Stimulated activated CD4-positive, alpha-beta T cell treated with anti-CD3 and anti-CD28 coated beads, TNF-alpha, amount 100 ng/mL, for 4 hours (primary cell): ENCODE data around the gene PCNX2.
"Not testable (repeated sequence)": the region's sequence is repeated elsewhere in the genome, so short reads cannot be mapped to it uniquely, and the experiment has no call there.

Experiments
- DNase-seq, 3 experiments: peaks; one replicate each; pipeline ENCODE4 v3.0.0-alpha.2; 2020; ENCODE audit warnings: low read depth in 3 of 3

Gene PCNX2

DNA sequence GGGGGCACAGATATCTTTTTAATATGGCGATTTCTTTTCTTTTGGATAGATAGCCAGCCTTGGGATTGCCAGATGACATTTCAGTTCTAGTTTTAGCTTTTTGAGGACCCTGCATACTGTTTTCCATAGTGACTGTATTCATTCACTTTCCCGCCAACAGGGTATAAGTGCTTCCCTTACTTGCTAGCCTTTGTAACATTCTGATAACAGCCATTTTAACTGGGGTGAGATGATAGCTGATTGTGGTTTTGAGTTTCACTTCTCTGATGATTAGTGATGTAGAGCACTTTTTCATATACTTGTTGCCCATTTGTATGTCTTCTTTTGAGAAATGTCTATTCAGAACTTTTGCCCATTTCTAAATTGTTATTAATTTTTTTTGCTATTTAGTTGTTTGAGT lies 193.2 kb downstream of the PCNX2 start:
- no peak for DNase-seq

GRCh38 chr1:233097959-233098580 lies 197.5 kb downstream of the PCNX2 start:
- DNase-seq = no peak

DNA sequence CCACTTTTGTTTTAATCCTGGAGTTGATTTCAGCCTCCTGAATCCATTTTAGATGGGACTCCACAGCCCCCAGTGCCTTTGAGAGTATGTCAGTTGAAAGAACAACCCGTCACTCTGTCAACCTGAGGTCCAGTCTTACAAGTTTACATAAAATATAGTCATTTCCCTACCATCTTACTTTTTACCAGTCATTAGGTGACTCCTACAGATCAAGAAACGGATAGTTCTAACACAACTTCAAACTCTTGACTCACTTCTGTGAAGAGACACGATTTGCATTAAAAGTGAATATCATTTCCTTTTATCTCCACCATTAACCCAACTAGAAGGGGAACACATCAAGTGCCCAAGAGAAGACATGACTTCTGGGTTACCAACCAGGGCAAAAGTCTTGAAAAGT lies 198.0 kb downstream of the PCNX2 start:
- DNase-seq = no peak

DNA sequence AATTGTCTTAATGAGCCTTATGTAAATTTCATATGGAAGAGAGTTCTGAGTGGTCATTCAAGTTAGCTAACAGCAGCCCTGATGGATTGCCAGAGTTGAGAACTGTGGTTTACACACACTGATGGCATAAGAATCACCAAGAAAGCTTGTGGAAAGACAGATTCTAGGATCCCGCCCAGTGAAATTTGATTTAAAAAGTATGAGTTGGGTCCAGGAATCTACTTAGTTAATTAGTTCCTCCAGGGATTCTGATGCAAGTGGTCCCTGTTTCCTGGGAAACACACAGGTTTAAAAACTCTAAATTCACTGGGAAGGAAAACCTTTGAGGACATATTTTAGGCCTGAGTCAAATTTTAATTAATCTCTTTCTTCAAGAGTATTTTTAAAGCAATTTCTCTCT lies 200.8 kb downstream of the PCNX2 start:
- DNase-seq = no peak

DNA sequence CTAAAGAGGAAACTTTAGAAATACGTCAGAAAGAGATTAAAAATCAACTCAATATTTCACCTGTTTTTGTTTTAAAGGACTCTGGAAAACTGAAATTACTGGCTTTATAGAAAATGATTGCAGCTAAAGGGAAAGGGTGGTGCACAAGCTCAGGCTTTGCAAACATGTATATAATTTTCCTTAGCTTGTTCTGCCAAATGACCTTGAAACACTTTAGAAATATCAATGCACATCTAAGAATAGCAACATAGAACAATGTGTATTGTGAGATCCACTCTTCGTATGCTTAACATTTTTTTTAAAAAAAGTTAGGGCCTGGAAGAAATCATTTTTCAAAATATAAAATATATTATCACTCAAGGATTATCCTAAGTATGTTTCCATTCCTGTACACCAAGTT lies 201.3 kb downstream of the PCNX2 start:
- no peak for DNase-seq

GRCh38 chr1:233090746-233091494 lies 204.6 kb downstream of the PCNX2 start:
- DNase-seq = no peak

DNA sequence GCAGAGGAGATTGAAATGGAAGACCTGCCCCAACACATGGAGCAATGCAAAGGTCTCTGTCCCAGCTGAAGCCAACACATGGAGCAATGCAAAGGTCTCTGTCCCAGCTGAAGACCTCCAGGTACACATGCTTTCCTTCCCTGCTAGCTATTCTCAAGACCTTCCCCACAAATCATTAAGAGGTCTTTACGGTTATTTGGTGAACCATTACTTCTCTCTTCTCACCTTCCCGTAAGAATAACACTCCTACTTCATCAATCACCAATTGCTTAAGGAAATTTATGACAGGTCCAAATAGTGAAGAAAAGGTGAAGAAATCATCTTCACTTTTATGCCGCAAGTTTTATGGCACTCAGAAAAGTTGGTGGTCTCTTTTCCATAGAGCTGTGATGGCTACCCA lies 206.3 kb downstream of the PCNX2 start:
- no peak for DNase-seq

GRCh38 chr1:233088613-233089012 lies 206.9 kb downstream of the PCNX2 start:
- DNase-seq = no peak

- no peak for DNase-seq
These were observed 208.3 kb downstream of the PCNX2 start for GRCh38 chr1:233086961-233087881.

GRCh38 chr1:233085566-233085965 lies 210.0 kb downstream of the PCNX2 start:
- DNase-seq = no peak

DNA sequence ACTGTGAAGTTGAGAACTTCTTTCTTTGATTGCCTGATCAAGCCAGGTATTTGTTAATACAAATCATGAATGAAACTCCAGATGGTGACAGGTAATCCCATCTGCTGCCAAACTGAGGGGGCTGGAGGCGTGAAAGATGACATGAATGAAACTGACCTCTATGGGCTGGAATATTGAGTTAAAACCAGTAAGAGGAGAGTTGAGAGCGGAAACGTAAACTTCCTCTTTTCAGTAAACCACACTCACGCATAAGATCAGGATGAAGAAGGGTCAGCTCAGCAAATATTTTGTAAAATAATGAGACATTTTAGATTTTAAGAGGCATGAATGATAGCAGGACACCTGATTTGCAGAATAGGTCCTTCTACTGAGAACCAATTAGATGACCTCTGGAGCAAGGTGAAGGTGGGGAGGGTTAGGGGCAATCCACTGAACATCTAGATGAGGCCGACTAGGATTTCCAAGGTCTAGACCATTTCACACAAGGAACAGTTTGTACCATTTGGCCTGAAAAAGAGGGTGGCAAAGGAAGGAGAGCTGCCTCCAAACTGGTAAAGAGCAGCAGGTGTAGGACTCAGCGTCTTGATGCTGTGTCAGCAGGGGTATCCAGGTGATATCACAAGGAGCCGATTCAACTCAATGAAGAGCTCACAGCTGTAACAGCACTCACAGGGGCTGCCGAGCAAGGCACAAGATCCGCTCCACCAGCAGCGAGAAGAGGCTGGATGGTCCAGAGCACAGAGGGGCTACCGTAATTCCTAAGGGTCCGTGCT lies 212.6 kb downstream of the PCNX2 start:
- DNase-seq = no peak

DNA sequence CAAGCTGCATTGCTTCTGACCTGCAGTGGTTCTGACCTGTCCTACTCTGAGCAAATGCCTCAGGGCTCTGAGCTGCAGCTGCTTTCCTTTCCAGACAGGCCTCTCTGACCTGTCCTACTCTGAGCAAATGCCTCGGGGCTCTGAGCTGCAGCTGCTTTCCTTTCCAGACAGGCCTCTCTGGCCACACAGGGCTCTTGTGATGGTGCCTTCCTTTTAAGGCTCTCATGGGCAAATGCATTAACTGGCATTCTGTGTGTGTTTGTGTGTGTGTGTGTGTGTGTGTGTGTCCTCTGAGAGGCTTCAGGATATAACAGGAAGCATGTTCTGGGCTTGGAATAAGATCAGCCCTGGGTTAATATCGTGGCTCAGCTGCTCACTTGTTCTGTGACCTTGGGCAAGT lies 213.8 kb downstream of the PCNX2 start:
- DNase-seq = no peak

GRCh38 chr1:233080827-233081226 lies 214.7 kb downstream of the PCNX2 start:
- not testable (repeated sequence) for DNase-seq

DNA sequence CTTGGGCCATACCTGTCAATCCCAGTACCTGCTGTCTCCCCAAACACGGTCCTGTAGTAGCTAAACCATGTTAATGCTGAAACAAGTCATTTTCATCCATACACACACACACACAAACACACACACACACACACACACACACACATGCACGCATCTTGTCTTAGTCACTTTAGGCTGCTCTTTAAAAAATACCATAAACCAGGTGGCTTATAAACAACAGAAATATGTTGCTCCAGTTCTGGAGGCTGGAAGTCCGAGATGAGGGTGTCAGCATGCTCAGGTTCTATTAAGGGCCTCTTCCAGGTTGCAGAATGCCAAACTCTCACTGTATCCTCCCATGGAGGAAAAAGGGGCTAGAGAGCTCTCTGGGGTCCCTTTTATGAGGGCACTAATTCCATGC lies 215.2 kb downstream of the PCNX2 start:
- DNase-seq = no peak

GRCh38 chr1:233079574-233079973 lies 216.0 kb downstream of the PCNX2 start:
- DNase-seq = no peak

GRCh38 chr1:233078396-233078795 lies 217.1 kb downstream of the PCNX2 start:
- no peak for DNase-seq

- no peak for DNase-seq
These were observed 219.6 kb downstream of the PCNX2 start for GRCh38 chr1:233075915-233076295.

GRCh38 chr1:233066087-233066486 lies 229.4 kb downstream of the PCNX2 start:
- DNase-seq = no peak

GRCh38 chr1:233065685-233066084 lies 229.8 kb downstream of the PCNX2 start:
- DNase-seq = no peak

GRCh38 chr1:233064988-233065387 lies 230.5 kb downstream of the PCNX2 start:
- no peak for DNase-seq

DNA sequence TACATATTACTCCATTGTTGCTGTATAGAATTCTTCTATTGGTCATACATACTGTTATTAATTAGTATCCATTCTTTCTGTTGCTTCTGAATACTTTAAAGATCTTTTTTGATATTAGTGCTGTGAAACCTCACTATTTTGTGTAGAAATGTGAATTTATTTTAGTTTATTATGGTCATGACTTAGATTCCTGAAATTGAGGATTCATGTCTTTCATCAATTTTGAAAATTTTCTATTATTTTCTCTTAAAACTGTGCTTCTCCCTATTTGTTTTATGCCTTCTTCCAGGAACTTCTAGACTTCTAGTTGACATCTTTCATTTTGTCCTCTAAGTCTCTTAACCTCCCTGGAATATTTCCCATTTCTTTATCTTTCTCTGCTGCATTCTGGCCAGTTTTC lies 232.1 kb downstream of the PCNX2 start:
- DNase-seq = no peak

DNA sequence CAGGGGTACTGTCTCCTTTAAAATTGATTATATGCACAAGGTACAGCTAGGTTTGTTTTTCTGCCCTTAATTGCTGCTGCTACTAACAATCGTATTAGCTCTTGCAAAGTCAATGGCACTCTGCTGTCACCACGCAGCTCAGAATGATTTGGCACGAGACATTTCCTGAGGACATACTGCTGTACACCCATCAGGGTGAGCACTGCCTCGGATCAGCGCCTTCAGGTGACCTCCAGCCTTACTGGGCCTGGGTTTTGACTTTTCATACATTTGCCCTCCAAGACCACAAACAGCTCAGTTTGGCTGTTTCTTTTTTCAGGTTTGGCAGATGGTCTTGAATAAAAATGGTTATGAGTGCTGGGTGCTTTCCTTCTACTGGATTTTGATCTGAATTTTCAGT lies 234.3 kb downstream of the PCNX2 start:
- DNase-seq = no peak
